HG02970 (cell line): ENCODE measurements around the gene HEMK1.

Experiments used
- ATAC-seq: cut with Tn5 transposase; IDR thresholded peaks from one replicate; pipeline ENCODE4 v1.9.1; 2021; ENCODE audit warnings: mild to moderate bottlenecking, moderate library complexity, moderate number of reproducible peaks; ENCODE audit not compliant: unreplicated experiment, low FRiP score

The HEMK1 gene

GRCh38 chr3:50542177-50543034 lies 26.9 kb upstream of the HEMK1 start:
- ATAC-seq, result no peak

- ATAC-seq, result no peak
Observed at GRCh38 chr3:50545781-50546180, 23.5 kb upstream of the HEMK1 start.

GRCh38 chr3:50549226-50549625 lies 20.1 kb upstream of the HEMK1 start:
- no peak for ATAC-seq

- no peak for ATAC-seq
Observed at GRCh38 chr3:50550079-50550736, 19.1 kb upstream of the HEMK1 start.

GRCh38 chr3:50551054-50551659 lies 18.2 kb upstream of the HEMK1 start:
- no peak for ATAC-seq

GRCh38 chr3:50551681-50552435 lies 17.5 kb upstream of the HEMK1 start:
- no peak for ATAC-seq

GRCh38 chr3:50552598-50552997 lies 16.7 kb upstream of the HEMK1 start:
- ATAC-seq, result no peak

- no peak for ATAC-seq
Observed at GRCh38 chr3:50554553-50554952, 14.8 kb upstream of the HEMK1 start.

- ATAC-seq, result no peak
Observed at GRCh38 chr3:50557106-50557505, 12.2 kb upstream of the HEMK1 start.

GRCh38 chr3:50557915-50558314 lies 11.4 kb upstream of the HEMK1 start:
- ATAC-seq, result no peak

GRCh38 chr3:50559702-50560101 lies 9.6 kb upstream of the HEMK1 start:
- no peak for ATAC-seq

GRCh38 chr3:50562861-50563260 lies 6.5 kb upstream of the HEMK1 start:
- ATAC-seq, result no peak

GRCh38 chr3:50563867-50564266 lies 5.5 kb upstream of the HEMK1 start:
- no peak for ATAC-seq

- ATAC-seq, result no peak
Observed at GRCh38 chr3:50564321-50564720, 5.0 kb upstream of the HEMK1 start.

GRCh38 chr3:50567011-50567385 lies 2.3 kb upstream of the HEMK1 start:
- no peak for ATAC-seq

- ATAC-seq, result peak; percentile 64
Observed at GRCh38 chr3:50567386-50568167, 1.7 kb upstream of the HEMK1 start, which contains the start of gene C3orf18. Gene C3orf18 (minus strand): TSS chr3:50567747. CDS start chr3:50565699, 2,048 bp downstream.

GRCh38 chr3:50570508-50571279 lies 1.4 kb downstream of the HEMK1 start:
- ATAC-seq, result no peak

- ATAC-seq, result no peak
Observed at GRCh38 chr3:50571486-50571885, 2.2 kb downstream of the HEMK1 start.

GRCh38 chr3:50572158-50572557 lies 2.8 kb downstream of the HEMK1 start:
- ATAC-seq, result no peak
